Breast epithelium (tissue), 3 donors: ENCODE data around the gene PHF19.

ENCODE experiments used
- CTCF ChIP-seq, 3 donors: fragments of 450-650 bp; IDR thresholded peaks; one replicate each; pipeline ENCODE4 v1.5.1; 2016 to 2017; ENCODE audit warnings: antibody characterized with exemption in 3 of 3, mild to moderate bottlenecking in 3 of 3, moderate library complexity in 3 of 3
- POLR2A ChIP-seq: fragments of 450-650 bp; IDR thresholded peaks from one replicate; pipeline ENCODE4 v1.6.1; 2016; ENCODE audit warnings: antibody characterized with exemption, mild to moderate bottlenecking, moderate library complexity
- POLR2AphosphoS5 ChIP-seq, 3 donors: sonication (generic); formaldehyde crosslinking; IDR thresholded peaks; one replicate each; pipeline ENCODE4 v1.6.1; 2017; ENCODE audit warnings: antibody characterized with exemption in 3 of 3

GRCh38 chr9:120923620-120924328 is 46.8 kb upstream of the PHF19 start:
- TF ChIP-seq POLR2A: no peak
- no peak for TF ChIP-seq POLR2AphosphoS5 (IDR thresholded peaks at IDR 0.05)
- no peak for TF ChIP-seq CTCF (IDR thresholded peaks at IDR 0.05)
